Stimulated activated CD8-positive, alpha-beta memory T cell treated with anti-CD3 and anti-CD28 coated beads, Interleukin-4, amount 100 ng/mL, for 4 hours (primary cell): ENCODE measurements around the gene ODAD3.
"Not testable (repeated sequence)": the region's sequence is repeated elsewhere in the genome, so short reads cannot be mapped to it uniquely, and the experiment has no call there.

Experiments
- DNase-seq, 2 donors: peaks; one replicate each; pipeline ENCODE4 v3.0.0-alpha.2; 2020; ENCODE audit warnings: low read depth in 2 of 2, low spot score in 1 of 2

Gene ODAD3

DNA sequence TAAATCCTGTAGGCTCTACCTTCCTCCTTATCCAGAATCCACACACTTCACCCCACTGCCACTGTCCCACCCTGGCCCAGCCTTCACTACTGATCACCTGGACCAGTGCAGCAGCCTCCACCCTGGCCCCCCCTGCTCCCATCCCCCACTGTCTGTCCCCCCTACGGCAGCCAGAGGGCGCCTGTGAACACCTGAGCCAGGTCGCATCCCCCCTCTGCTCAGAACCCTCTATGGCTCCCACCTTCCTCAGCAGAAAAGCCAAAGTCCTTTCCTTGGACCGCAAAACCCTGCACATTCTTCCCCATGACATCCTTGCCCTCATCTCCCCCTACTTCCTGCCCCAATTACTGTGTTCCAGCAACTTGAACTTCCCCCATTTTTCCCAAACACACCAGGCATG lies 25.3 kb upstream of the ODAD3 start:
- DNase-seq, result no peak

DNA sequence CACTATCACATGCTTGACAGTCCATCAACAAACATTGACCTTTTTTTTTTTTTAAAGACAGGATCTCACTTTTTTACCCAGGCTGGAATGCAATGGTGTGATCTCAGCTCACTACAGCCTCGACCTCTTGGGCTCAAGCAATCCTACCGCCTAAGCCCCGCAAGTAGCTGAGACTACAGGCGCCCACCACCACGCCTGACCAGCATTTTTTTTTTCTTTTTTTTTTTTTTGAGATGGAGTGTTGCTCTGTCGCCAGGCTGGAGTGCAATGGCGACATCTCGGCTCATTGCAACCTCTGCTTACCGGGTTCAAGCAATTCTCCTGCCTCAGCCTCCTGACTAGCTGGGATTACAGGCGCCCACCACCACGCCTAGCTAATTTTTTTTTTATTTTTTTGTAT lies 24.0 kb upstream of the ODAD3 start:
- not testable (repeated sequence) for DNase-seq

DNA sequence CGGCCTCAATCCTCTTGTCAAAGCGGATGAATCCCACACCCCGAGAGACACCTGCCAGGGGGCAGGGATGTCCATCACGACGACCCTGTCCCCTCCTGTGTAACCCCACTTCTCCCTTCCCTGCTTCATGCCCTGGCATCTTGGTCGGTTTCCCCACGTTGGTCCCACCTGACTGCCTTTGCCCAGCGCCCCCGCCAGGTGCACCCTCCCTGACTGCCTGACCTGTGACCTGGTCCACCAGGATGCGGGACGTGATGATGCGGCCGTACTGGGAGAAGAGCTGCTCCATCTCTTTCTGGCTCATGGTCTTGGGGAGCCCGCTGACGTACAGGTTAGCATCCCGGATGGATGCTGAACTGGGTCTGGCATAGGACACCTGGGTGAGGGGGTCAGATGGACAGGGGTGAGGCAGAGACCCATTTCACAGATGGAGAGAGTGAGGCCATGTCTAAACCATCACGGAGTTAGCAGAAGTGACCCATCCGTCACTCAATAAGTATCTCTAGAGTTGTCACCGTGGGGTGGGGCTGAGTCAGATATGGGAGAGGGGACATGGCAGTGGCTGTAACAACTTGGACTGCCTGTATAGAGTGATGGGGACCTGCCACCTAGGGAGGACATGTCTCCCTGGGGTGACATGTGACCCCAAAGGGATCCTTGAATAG lies 23.4 kb upstream of the ODAD3 start:
- no peak for DNase-seq

- no peak for DNase-seq
These were observed 22.9 kb upstream of the ODAD3 start for GRCh38 chr19:11457831-11458230.

GRCh38 chr19:11457115-11457514 lies 22.2 kb upstream of the ODAD3 start:
- DNase-seq, result no peak

DNA sequence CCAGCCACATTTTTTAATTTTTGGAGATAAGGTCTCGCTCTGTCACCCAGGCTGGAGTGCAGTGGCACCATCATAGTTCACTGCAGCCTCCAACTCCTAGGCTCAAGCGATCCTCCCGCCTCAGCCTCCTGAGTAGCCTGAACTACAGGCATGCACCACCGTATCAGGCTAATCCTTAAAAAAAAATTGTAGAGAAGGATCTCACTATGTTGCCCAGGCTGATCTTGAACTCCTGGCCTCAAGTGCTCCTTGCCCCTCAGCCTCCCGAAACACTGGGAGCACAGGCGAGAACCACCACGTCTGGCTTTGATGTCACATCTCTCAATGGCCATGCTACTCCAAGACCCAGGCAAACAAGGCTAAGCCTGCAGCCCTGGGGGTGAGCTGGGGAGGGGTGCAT lies 21.7 kb upstream of the ODAD3 start:
- no peak for DNase-seq

DNA sequence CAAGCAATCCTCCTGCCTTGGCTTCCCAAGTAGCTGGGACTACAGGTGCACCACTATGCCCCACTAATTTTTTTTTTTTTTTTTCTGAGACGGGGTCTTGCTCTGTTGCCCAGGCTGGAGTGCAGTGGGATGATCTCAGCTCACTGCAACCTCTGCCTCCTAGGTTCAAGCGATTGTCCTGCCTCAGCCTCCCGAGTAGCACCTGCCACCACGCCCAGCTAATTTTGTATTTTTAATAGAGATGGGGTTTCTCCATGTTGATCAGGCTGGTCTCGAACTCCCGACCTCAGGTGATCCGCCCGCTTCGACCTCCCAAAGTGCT lies 20.3 kb upstream of the ODAD3 start:
- DNase-seq, result not testable (repeated sequence)

GRCh38 chr19:11453468-11454341 lies 18.8 kb upstream of the ODAD3 start:
- no peak for DNase-seq

GRCh38 chr19:11452620-11453310 lies 17.8 kb upstream of the ODAD3 start:
- DNase-seq, result no peak

DNA sequence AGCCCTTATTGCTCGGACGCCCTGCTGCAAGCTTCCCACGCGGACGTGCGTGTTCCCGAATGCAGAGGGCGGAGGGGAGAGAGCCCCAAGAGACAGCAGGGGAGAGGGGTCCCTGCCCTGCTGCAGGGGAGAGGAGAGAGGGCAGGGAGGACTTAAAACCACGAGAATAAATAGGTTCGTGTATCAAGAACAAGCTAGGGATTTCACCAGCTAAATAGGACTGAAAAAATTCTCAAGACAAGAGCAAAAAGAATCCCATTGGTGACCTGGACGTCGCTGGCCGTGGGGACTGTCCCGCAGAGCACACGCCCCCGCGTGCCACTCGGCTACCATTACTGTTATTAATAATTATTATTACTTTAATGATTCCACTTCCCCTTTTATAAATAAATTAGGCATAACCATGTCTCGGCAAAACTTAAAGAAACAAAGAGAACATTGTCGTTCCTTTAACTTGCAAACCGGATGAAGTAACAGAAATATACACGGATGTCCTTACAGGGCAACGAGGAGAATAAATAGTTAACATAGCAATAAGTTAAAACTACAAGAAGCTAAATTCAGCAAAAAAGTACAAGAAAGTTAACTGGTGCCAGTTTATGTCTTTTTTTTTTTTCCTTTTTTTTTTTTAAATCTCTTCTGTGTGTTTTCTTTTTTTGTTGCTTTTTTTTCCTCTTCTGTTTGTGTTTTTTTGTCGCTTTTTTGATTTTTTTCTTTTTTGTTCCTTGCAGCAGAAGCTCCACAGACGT lies 17.1 kb upstream of the ODAD3 start:
- no peak for DNase-seq

DNA sequence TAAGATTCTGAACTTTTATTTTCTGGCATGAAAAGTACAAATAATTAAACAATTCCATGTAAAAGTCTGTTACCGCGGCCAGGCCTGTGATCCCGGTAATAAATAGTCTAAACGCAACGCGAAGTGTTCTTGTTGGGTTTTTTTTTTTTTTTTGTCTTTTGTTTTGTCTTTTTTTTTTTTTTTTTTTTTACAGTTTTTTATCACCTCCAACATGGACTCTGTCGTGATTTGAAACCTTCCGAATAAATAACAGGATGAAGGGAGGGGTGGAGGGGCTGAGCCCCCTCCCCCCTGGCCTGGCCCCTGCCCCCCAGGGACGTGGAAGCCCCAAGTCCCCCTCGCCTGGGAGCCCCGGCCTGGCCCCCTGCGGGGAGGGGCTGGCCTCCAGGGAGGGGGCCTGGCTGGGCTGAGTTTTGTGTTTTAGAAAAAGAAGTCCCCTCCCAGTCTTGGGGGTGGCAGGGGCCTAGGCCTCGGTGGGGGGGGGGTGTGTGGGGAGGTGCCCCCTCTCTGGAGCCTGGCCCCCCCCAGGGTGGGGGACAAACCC lies 16.5 kb upstream of the ODAD3 start:
- DNase-seq, result no peak

GRCh38 chr19:11450570-11451326 lies 15.8 kb upstream of the ODAD3 start:
- DNase-seq, result no peak

- DNase-seq, result no peak
These were observed 14.1 kb upstream of the ODAD3 start for GRCh38 chr19:11448923-11449554.

- no peak for DNase-seq
These were observed 13.5 kb upstream of the ODAD3 start for GRCh38 chr19:11448410-11448809.

DNA sequence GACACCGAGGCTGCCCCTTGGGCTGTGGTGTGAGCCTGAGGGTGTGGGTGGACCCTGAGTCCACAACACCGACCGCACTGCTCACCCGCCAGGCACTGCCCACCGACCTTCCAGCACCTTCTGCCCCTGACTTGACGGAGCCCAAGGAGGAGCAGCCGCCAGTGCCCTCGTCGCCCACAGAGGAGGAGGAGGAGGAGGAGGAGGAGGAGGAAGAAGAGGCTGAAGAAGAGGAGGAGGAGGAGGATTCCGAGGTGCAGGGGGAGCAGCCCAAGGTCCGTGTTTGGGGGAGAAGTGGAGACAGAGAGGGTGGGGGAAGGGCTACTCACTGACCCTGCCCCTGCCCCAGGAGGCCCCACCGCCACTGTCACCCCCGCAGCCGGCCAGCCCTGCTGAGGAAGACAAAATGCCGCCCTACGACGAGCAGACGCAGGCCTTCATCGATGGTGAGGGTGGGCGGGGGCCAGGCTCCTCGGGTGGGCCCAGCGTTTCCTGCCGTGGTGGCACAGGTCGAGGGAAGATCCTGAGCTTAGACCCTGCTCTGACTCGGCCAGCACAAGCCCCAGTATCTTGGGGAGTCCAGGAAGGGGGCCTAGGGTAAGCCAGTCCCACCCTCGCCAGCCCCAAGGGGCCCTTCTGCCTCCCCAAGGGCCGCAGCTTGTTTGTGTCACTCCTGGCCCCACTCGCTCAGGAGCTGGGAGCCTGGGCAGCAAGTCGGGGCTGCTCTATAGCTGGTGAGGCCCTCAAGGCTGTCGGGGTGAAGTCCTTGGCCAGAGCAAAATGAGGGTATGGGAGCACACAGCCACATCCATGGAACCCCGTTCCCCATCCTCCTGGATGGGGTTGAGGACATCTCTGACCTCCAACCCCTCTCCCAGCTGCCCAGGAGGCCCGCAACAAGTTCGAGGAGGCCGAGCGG lies 12.7 kb upstream of the ODAD3 start:
- DNase-seq, result no peak

- DNase-seq, result peak in 1 of 2 donors; percentile 27
These were observed 11.9 kb upstream of the ODAD3 start for GRCh38 chr19:11446652-11447301.

GRCh38 chr19:11446271-11446651 lies 11.3 kb upstream of the ODAD3 start:
- no peak for DNase-seq

DNA sequence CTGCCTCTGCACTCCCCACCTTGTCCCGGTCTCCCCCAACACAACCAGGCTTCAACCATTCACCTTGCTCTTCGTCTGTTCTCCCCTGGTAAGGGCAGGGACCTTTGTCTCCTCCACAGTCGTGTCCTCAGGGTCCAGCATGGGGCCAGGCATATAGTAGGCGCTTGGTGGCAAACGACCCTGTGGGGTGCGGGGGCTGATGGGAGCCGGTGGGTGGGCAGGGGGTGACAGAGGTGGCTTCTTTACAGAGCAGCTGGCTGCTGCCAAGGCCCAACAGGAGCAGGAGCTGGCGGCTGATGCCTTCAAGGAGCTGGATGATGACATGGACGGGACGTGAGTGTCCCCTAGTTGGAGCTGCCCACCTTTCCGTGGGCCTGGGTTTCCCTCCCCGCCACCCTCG lies 10.2 kb upstream of the ODAD3 start:
- no peak for DNase-seq
